SK-N-SH (cell line): ENCODE data around the gene TEKTIP1.

Source experiments
- CHD2 ChIP-seq: fragments of 150-350 bp; IDR thresholded peaks from 2 replicates; pipeline ENCODE4 v1.6.1; 2018; ENCODE audit warnings: low read length; ENCODE audit not compliant: partially characterized antibody
- CTCF ChIP-seq: fragments of 200-600 bp; sonication (generic); IDR thresholded peaks from 2 replicates; pipeline ENCODE4 v1.6.1; 2017; ENCODE audit warnings: antibody characterized with exemption, mild to moderate bottlenecking, moderate library complexity
- FOXJ3 ChIP-seq: sonication (generic); formaldehyde crosslinking; IDR thresholded peaks from 2 replicates; pipeline ENCODE4 v1.5.1; 2020; ENCODE audit warnings: mild to moderate bottlenecking, missing genetic modification reagents
- GABPA ChIP-seq: IDR thresholded peaks from 2 replicates; pipeline ENCODE4 v1.4.0; 2012; ENCODE audit warnings: low read depth, mild to moderate bottlenecking
- POLR2AphosphoS5 ChIP-seq: IDR thresholded peaks from 2 replicates; pipeline ENCODE4 v1.6.1; 2012; ENCODE audit warnings: low read depth, low read length
- RCOR1 ChIP-seq: fragments of 150-350 bp; IDR thresholded peaks from 2 replicates; pipeline ENCODE4 v1.6.1; 2017; ENCODE audit warnings: antibody characterized with exemption, low read length
- TAF1 ChIP-seq: IDR thresholded peaks from 2 replicates; pipeline ENCODE4 v1.6.1; 2012; ENCODE audit warnings: low read depth, mild to moderate bottlenecking, low read length, moderate library complexity, borderline replicate concordance

- TF ChIP-seq GABPA = no peak
- TF ChIP-seq CTCF = no peak
- TF ChIP-seq TAF1 = no peak
- no peak for TF ChIP-seq FOXJ3
- TF ChIP-seq POLR2AphosphoS5 = no peak
- no peak for TF ChIP-seq CHD2
- no peak for TF ChIP-seq RCOR1
These were observed 6.7 kb downstream of the TEKTIP1 start for GRCh38 chr19:3545669-3546034.
